Peyer's patch (tissue), 4 donors: ENCODE measurements around the gene NSMCE4A. TPM values are rescaled to one million over a fixed set of nuclear protein-coding genes. Genes with fewer than 3 reads are reported as not detected.
"Not testable (repeated sequence)": the region's sequence is repeated elsewhere in the genome, so short reads cannot be mapped to it uniquely, and the experiment has no call there.

Experiments
- DNase-seq, 3 donors: peaks; one replicate each; pipeline ENCODE4 v3.0.0-alpha.2; 2017 to 2019
- H3K27ac ChIP-seq, 4 donors: fragments of 200-600 bp; sonication (generic); one replicate each; pipeline ENCODE4 v1.5.1; 2016 to 2019
- H3K27me3 ChIP-seq, 2 donors: fragments of 200-600 bp; sonication (generic); one replicate each; pipeline ENCODE4 v1.5.1; 2019
- H3K36me3 ChIP-seq, 3 donors: fragments of 200-600 bp; sonication (generic); one replicate each; pipeline ENCODE4 v1.5.1; 2016 to 2019
- H3K4me1 ChIP-seq, 4 donors: fragments of 200-600 bp; sonication (generic); one replicate each; pipeline ENCODE4 v1.5.1; 2016 to 2019
- H3K4me3 ChIP-seq, 4 donors: fragments of 200-600 bp; sonication (generic); 1 replicate in 3 of 4; 2 replicates in 1 of 4; pipeline ENCODE4 v1.5.1; 2016 to 2019; ENCODE audit warnings: mild to moderate bottlenecking in 1 of 4
- H3K9me3 ChIP-seq, 4 donors: fragments of 200-600 bp; sonication (generic); one replicate each; pipeline ENCODE4 v1.5.1; 2016 to 2019; ENCODE audit warnings: mild to moderate bottlenecking in 1 of 4
- POLR2A ChIP-seq, 2 donors: fragments of 450-650 bp; IDR thresholded peaks; one replicate each; pipeline ENCODE4 v1.5.1; 2017; ENCODE audit warnings: antibody characterized with exemption in 2 of 2, mild to moderate bottlenecking in 2 of 2, moderate library complexity in 2 of 2
- total RNA-seq, 4 donors: library from RNA; depleted of rRNA; stranded (reverse); fragments of >200 nt; gene quantifications; one replicate each; pipeline ENCODE4 v1.1.0, GENCODE V29; 2016
- TF ChIP-seq, protein P1 (sequence below), 6 experiments: fragments of 450-650 bp in 4 of 6; fragments of 200-600 bp in 2 of 6; sonication (generic) in 1 of 6; IDR thresholded peaks; one replicate each; pipeline ENCODE4 v1.5.1; 2017 to 2019; ENCODE audit warnings: antibody characterized with exemption in 6 of 6, mild to moderate bottlenecking in 3 of 6, moderate library complexity in 1 of 6

NSMCE4A gene
- total RNA-seq, 4 donors from 2014 or later, result 59.9 to 175 (median 114) TPM

DNA sequence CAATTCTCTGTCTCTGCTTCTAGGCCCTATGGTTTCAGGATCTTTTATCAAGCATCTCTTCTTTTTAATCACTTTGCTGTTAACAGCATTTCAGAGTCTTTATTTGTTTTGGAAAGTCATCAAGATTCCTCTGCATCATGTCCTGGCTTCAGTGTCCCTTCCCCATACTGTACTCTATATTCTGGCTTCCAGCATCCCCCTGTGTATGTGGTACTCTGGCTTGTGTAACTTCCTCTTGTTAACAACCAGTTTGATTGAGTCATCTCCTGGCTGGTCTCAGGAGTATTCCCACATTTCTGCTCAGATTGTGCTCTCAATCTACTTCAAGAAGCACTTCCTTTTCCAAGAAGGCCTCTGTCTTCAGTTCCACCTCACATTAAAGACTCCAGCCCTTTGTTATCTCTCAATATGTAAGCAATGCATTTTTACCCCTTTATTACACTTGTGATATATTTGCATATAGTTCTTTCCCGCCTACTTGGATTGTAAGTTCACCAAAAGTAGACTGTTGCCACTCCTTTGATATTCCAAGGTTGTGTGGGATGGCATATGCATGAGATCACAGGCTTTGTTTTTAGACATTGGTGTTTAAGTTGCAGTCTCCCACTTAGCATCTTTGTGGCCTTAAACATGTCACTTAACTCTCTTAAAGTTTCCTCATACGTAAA is 32.1 kb downstream of the NSMCE4A start:
- Histone ChIP-seq H3K4me3 (no peak overlapping the region), H3K9me3 (no peaks in the 10 kb centered on the region), H3K36me3 (no peaks in the 10 kb centered on the region), H3K27me3 (no peaks in the 10 kb centered on the region), H3K27ac (no peak overlapping the region), H3K4me1 (no peaks in the 10 kb centered on the region)
- no peak for TF ChIP-seq POLR2A (IDR thresholded peaks at IDR 0.05)
- TF ChIP-seq, protein P1, sequence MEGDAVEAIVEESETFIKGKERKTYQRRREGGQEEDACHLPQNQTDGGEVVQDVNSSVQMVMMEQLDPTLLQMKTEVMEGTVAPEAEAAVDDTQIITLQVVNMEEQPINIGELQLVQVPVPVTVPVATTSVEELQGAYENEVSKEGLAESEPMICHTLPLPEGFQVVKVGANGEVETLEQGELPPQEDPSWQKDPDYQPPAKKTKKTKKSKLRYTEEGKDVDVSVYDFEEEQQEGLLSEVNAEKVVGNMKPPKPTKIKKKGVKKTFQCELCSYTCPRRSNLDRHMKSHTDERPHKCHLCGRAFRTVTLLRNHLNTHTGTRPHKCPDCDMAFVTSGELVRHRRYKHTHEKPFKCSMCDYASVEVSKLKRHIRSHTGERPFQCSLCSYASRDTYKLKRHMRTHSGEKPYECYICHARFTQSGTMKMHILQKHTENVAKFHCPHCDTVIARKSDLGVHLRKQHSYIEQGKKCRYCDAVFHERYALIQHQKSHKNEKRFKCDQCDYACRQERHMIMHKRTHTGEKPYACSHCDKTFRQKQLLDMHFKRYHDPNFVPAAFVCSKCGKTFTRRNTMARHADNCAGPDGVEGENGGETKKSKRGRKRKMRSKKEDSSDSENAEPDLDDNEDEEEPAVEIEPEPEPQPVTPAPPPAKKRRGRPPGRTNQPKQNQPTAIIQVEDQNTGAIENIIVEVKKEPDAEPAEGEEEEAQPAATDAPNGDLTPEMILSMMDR (IDR thresholded peaks at IDR 0.05), result no peak
- DNase-seq, result no peak

DNA sequence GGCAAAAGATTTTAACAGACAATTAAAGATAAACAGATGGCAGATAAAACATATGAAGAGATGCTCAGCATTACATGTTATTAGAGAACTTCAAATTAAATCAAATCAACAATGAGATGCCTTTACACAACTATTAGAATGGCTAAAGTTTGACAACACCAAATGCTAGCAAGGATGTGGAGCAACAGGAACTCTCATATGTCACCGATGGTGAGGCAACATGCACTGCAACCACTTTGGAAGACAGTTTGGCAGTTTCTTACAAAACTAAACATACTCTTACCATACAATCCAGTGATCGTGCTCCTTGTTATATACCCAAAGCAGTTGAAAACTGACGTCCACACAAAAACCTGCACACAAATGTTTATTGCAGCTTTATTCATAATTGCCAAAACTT is 33.5 kb downstream of the NSMCE4A start:
- no peaks in the 10 kb centered on the region for H3K9me3 ChIP-seq
- no peaks in the 10 kb centered on the region for H3K36me3 ChIP-seq
- no peak overlapping the region for H3K27ac ChIP-seq
- H3K4me1 ChIP-seq, result no peaks in the 10 kb centered on the region
- no peaks in the 10 kb centered on the region for H3K27me3 ChIP-seq
- TF ChIP-seq, protein P1 (IDR thresholded peaks at IDR 0.05), result no peak
- TF ChIP-seq POLR2A (IDR thresholded peaks at IDR 0.05), result no peak
- DNase-seq, result no peak
- H3K4me3 ChIP-seq, result no peak overlapping the region

DNA sequence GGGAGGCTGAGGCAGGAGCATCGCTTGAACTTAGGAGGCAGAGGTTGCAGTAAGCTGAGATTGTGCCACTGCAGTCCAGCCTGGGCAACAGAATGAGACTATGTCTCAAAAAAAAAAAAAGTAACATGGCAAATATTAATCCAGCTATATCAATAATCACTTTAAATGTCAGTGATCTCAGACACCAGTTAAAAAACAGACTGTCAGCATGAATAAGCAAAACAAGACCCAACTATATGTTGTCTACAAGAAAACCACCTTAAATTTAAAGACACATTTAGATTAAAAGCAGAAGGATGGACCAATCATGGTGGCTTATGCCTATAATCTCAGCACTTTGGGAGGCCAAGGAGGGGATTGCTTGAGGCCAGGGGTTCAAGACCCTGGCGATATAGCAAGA is 38.7 kb downstream of the NSMCE4A start:
- Histone ChIP-seq H3K27me3 (no peaks in the 10 kb centered on the region), H3K9me3 (no peaks in the 10 kb centered on the region), H3K27ac (peak overlapping the region in 3 of 4 donors; percentile 42 to 87 (median 77)), H3K36me3 (no peaks in the 10 kb centered on the region), H3K4me1 (peaks cover 0 to 8% (median 0%) of the 10 kb centered on the region in 4 donors), H3K4me3 (no peak overlapping the region)
- TF ChIP-seq, protein P1 (IDR thresholded peaks at IDR 0.05), result no peak
- TF ChIP-seq POLR2A (IDR thresholded peaks at IDR 0.05), result no peak
- no peak for DNase-seq

DNA sequence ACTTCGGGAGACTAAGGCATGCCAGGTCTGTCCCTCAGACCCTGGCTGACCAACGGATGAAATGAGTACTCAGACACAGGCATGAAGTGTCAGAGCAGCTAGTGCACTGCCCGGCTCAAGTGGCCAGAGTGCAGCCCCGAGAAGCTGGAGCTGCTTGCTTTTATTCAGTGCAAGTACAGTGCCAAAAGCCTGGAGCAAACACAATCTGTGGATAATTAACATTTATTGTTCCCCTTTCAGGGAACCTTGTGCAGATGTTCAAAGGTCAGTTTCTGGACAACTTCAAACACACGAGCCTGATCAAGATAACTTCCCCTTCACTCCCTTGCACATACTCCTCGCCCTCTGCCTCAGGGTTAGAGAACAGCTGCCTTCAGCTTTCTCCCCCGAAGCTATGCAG is 39.3 kb downstream of the NSMCE4A start:
- peak overlapping the region in 3 of 4 donors; percentile 42 to 87 (median 77) for H3K27ac ChIP-seq

DNA sequence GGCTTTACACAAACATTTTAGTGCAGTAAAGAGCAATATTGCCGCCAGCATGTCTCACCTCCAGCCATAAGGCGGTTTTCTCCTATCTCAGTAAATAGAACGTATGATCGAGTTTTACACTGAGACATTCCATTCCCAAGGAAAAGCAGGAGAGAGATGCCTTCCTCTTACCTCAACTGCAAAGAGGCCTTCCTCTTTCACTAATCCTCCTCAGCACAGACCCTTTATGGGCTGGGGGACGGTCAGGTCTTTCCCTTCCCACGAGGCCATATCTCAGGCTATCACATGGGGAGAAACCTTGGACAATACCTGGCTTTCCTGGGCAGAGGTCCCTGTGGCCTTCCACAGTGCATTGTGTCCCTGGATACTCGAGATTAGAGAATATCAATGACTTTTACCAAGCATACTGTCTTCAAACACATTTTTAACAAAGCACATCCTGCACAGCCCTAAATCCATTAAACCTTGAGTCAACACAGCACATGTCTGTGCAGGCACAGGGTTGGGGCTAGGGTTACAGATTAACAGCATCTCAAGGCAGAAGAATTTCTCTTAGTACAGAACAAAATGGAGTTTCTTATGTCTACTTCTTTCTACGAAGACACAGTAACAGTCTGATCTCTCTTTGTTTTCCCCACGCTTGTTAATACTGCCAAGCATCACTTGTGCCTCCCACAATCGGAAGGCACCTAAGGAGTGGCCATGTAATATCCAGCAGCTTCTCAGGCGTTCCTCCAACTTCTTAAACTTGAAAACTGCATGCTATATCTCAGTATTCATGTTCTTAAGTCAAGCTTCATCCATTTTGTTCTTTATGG is 44.5 kb downstream of the NSMCE4A start:
- not testable (repeated sequence) for DNase-seq, H3K9me3 ChIP-seq, H3K27me3 ChIP-seq, H3K36me3 ChIP-seq, H3K4me3 ChIP-seq
- Histone ChIP-seq H3K27ac (peak overlapping the region in 2 of 4 donors; percentile 44 to 70), H3K4me1 (peaks cover 0 to 29% (median 0%) of the 10 kb centered on the region in 4 donors)

More for the DNA sequence above, 39.3 kb downstream of the NSMCE4A start:
- Histone ChIP-seq H3K27me3 (no peaks in the 10 kb centered on the region), H3K9me3 (no peaks in the 10 kb centered on the region), H3K36me3 (no peaks in the 10 kb centered on the region), H3K4me1 (peaks cover 0 to 8% (median 0%) of the 10 kb centered on the region in 4 donors), H3K4me3 (peak overlapping the region in 1 of 4 donors; percentile 20)
- peak; percentile 61 to 76 for TF ChIP-seq POLR2A (IDR thresholded peaks at IDR 0.05)
- TF ChIP-seq, protein P1 (IDR thresholded peaks at IDR 0.05), result peak in 2 of 6 experiments; percentile 25 to 36
- peak in 2 of 3 donors; percentile 74 to 85 for DNase-seq

DNA sequence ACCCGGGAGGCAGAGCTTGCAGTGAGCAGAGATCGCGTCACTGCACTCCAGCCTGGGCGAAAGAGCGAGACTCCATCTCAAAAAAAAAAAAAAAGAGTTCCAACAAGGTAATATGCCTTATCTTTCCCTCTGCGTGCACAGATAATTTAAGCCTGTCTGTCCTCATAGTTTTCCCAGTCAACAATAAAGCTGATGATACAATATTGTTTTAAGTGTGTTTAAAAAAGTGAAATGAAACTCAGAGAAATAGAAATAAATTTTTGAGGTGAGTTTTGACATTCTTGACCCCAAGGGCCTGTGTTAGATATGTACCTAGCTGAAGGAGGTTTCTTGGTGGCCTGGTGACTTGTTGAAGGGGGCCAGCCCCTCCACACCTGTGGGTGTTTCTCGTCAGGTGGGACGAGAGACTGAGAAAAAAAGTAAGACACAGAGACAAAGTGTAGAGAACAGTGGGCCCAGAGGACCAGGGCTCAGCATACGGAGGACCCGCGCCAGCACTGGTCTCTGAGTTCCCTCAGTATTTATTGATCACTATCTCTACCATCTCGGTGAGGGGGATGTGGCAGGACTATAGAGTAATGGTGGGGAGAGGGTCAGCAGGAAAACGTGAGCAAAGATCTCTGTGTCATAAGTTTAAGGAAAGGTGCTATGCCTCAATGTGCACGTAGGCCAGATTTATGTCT is 45.3 kb downstream of the NSMCE4A start:
- H3K27me3 ChIP-seq, H3K9me3 ChIP-seq, H3K36me3 ChIP-seq, DNase-seq: not testable (repeated sequence)
- H3K4me3 ChIP-seq, result peak overlapping the region in 1 of 4 donors; percentile 93
- H3K4me1 ChIP-seq, result peaks cover 0 to 28% (median 0%) of the 10 kb centered on the region in 4 donors
- peak overlapping the region in 2 of 4 donors; percentile 70 to 99 for H3K27ac ChIP-seq
